Measurements from ENCODE around the gene TMEM87B. TPM values are rescaled to one million over a fixed set of nuclear protein-coding genes. Genes with fewer than 3 reads are reported as not detected.

Gene TMEM87B
- total RNA-seq, 2 experiments from 2014 or later, result 11.4 to 12.2 TPM

DNA sequence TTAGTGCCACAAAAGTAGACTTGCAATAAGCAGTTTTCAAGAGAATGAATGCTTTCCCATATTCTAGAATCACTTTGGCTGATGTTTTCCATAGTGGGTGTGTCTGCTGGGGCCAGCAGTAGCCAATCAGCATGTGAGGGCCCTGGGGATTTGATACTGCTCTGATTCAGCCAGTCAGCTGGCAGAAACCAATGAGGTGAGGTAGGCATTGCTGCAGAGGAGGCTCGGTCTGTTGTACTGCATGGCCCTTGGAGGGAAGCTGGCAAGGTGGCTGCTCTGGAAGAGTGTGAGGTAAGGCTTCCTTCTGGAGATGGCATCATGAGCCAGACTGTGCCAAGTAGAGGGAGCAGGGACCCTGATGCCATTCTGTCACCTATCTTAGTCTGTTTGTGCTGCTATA, 22.7 kb downstream of the TMEM87B start:
- Mint-ChIP-seq H3K36me3 (ENCODE audit: low read depth) (peaks cover 53% of the 10 kb centered on the region), H3K27ac (no peak overlapping the region), H3K4me1 (ENCODE audit: low read depth) (peaks cover 27% of the 10 kb centered on the region), H3K27me3 (no peaks in the 10 kb centered on the region), H3K9me3 (peaks cover 6% of the 10 kb centered on the region), H3K4me3 (no peak overlapping the region)
- DNase-seq (no peak), ATAC-seq (no peak)
- intact Hi-C loops (cut with micrococcal nuclease), result no loop called here
- TF ChIP-seq, protein P1, sequence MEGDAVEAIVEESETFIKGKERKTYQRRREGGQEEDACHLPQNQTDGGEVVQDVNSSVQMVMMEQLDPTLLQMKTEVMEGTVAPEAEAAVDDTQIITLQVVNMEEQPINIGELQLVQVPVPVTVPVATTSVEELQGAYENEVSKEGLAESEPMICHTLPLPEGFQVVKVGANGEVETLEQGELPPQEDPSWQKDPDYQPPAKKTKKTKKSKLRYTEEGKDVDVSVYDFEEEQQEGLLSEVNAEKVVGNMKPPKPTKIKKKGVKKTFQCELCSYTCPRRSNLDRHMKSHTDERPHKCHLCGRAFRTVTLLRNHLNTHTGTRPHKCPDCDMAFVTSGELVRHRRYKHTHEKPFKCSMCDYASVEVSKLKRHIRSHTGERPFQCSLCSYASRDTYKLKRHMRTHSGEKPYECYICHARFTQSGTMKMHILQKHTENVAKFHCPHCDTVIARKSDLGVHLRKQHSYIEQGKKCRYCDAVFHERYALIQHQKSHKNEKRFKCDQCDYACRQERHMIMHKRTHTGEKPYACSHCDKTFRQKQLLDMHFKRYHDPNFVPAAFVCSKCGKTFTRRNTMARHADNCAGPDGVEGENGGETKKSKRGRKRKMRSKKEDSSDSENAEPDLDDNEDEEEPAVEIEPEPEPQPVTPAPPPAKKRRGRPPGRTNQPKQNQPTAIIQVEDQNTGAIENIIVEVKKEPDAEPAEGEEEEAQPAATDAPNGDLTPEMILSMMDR (IDR thresholded peaks at IDR 0.05), result no peak
- ChIA-PET CTCF (no interaction called here), POLR2A (no interaction called here)

DNA sequence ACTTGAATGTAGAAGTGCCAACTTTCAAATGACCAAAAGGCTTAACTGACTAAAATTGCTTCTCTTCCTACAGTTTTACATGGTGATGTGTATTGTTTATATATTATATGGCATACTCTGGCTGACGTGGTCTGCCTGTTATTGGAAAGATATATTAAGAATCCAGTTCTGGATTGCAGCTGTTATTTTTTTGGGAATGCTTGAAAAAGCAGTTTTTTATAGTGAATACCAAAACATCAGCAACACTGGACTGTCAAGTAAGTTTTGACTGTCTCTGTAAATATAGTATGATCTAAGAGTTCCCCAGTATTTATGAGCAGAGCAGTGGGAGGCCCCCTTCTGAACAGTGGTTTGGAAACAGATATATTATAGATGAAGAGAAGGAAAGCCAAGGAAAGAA, 26.2 kb downstream of the TMEM87B start:
- Mint-ChIP-seq H3K9me3 (no peaks in the 10 kb centered on the region), H3K4me1 (ENCODE audit: low read depth) (peaks cover 4% of the 10 kb centered on the region), H3K4me3 (no peak overlapping the region), H3K27me3 (no peaks in the 10 kb centered on the region), H3K27ac (no peak overlapping the region), H3K36me3 (ENCODE audit: low read depth) (peaks cover 56% of the 10 kb centered on the region)
- ChIA-PET CTCF (no interaction called here), POLR2A (no interaction called here)
- TF ChIP-seq, protein P1 (IDR thresholded peaks at IDR 0.05), result no peak
- no peak for ATAC-seq
- DNase-seq, result no peak
- intact Hi-C loops (cut with micrococcal nuclease), result no loop called here

DNA sequence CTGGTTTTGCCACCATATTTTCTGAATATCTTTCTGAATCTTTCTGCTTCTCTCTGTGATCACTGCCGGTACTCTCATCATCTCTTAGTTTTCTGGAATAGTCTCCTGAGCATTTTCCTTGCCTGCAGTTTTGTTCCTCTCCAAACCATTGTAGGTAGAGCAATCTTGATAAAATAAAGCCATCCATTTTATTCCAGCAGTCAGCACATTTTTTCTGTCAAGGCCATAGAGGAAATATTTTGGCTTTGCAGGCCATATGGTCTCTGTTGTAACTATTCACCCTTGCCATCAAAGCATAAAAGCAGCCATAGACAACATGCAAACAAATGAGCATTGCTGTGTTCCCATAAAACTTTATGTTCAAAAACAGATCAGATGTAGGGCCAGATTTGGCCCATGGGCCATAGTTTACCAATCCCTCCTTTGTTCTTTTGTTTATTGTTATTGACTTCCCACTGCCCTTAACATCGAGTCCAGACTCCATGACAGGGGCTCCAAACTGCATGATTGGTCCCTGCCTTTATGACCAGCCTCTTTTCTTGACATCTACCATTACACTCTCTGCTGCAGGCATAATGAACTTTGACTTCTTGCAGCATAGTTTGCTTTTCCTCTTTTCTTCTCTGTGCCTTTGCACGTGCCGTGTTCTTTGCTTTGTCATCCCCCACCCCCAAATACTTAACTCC, 29.8 kb downstream of the TMEM87B start:
- H3K36me3 Mint-ChIP-seq (ENCODE audit: low read depth), result peaks cover 59% of the 10 kb centered on the region

DNA sequence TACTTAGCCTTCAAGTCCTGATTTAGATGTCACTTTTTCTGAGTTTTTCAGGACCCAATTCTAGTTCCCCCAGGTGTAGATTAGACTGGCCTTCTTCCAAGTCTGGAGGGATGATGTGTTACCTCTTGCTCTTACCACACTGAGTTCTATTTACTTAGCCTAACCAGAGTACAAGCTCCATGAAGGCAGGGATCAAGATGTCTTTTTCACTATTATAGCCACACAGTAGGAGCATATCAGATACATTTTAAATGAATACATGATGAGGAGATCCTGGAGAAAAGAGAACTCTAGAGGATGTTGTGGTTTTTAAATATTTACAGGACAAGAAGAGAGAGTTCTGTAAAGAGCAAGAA, 30.3 kb downstream of the TMEM87B start:
- H3K27me3 Mint-ChIP-seq, result no peaks in the 10 kb centered on the region
- ATAC-seq (no peak), DNase-seq (no peak)
- H3K27ac Mint-ChIP-seq, result no peak overlapping the region
- H3K36me3 Mint-ChIP-seq (ENCODE audit: low read depth), result peaks cover 64% of the 10 kb centered on the region
- TF ChIP-seq, protein P1 (IDR thresholded peaks at IDR 0.05), result no peak
- H3K4me3 Mint-ChIP-seq, result no peak overlapping the region
- CTCF ChIA-PET, result no interaction called here
- intact Hi-C loops (cut with micrococcal nuclease), result no loop called here
- no peaks in the 10 kb centered on the region for H3K9me3 Mint-ChIP-seq
- POLR2A ChIA-PET, result interaction anchor here (1.2 kb wide), 1 partner anchor 19 kb away, joined by 3 read pairs; no protein-coding TSS in a partner anchor
- H3K4me1 Mint-ChIP-seq (ENCODE audit: low read depth), result peaks cover 3% of the 10 kb centered on the region

More for the DNA sequence above, 29.8 kb downstream of the TMEM87B start:
- H3K4me1 Mint-ChIP-seq (ENCODE audit: low read depth), result peaks cover 3% of the 10 kb centered on the region
- no peaks in the 10 kb centered on the region for H3K27me3 Mint-ChIP-seq
- DNase-seq (no peak), ATAC-seq (no peak)
- no peak overlapping the region for H3K4me3 Mint-ChIP-seq
- intact Hi-C loops (cut with micrococcal nuclease), result no loop called here
- ChIA-PET POLR2A (interaction anchor here (1.5 to 1.6 kb wide), 2 partner anchors 8 to 10 kb away, joined by 3 read pairs; no protein-coding TSS in a partner anchor), CTCF (interaction anchor here (0.9 to 1.6 kb wide), 2 partner anchors 10 to 16 kb away, joined by 3 to 4 read pairs; no protein-coding TSS in a partner anchor)
- TF ChIP-seq, protein P1 (IDR thresholded peaks at IDR 0.05), result no peak
- H3K9me3 Mint-ChIP-seq, result no peaks in the 10 kb centered on the region
- no peak overlapping the region for H3K27ac Mint-ChIP-seq

DNA sequence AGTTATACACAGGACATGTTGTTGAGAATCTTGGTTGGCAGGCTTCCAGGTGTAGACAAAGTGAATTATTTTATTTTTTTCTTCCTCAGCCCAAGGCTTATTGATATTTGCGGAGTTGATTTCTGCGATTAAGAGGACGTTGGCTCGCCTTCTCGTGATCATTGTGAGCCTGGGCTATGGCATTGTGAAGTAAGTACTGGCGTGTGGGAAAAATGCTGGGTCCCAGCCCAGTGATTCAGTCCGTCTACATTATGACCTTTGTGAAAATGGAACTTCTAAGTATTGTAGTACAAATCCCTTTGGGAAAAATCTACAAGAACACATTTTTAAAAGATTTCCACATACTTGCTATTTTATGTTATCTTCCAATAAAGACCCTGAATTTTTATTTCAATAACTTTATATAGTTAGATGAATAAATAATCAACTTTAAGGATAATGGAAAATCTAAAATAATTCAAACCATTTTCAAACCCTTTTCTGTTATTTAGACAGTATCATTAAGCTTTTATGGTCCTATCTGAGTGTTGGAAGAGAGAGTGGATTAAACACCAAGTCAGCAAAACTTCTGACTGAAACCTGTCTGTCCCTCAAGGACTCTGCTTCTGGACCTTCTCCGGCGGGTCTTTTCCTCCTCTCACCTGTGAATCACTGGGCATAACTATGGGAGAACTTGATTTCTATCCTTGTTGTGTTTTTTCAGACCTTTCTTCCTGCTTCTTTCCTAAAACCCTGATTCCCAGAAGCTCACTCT, 31.0 kb downstream of the TMEM87B start:
- no peaks in the 10 kb centered on the region for H3K27me3 Mint-ChIP-seq
- H3K27ac Mint-ChIP-seq, result no peak overlapping the region
- no peaks in the 10 kb centered on the region for H3K9me3 Mint-ChIP-seq
- POLR2A ChIA-PET, result interaction anchor here (1.2 kb wide), 1 partner anchor 18 kb away, joined by 3 read pairs; no protein-coding TSS in a partner anchor
- ATAC-seq (no peak), DNase-seq (no peak)
- intact Hi-C loops (cut with micrococcal nuclease), result no loop called here
- CTCF ChIA-PET, result no interaction called here
- TF ChIP-seq, protein P1 (IDR thresholded peaks at IDR 0.05), result no peak
- peaks cover 3% of the 10 kb centered on the region for H3K4me1 Mint-ChIP-seq (ENCODE audit: low read depth)
- no peak overlapping the region for H3K4me3 Mint-ChIP-seq
- peaks cover 59% of the 10 kb centered on the region for H3K36me3 Mint-ChIP-seq (ENCODE audit: low read depth)

Data from activated CD8-positive, alpha-beta T cell treated with anti-CD3 and anti-CD28 coated beads for 36 hours (primary cell).